BLaER1 (cell line): ENCODE data around the gene INSRR.

Experiments
- H3K27ac ChIP-seq: shearing (Covaris generic); formaldehyde crosslinking; 2 replicates; pipeline ENCODE4 v1.8.1; 2022
- H3K27me3 ChIP-seq: shearing (Covaris generic); formaldehyde crosslinking; 2 replicates; pipeline ENCODE4 v1.8.1; 2022
- H3K36me3 ChIP-seq: shearing (Covaris generic); formaldehyde crosslinking; 2 replicates; pipeline ENCODE4 v1.8.1; 2022
- H3K4me1 ChIP-seq: shearing (Covaris generic); formaldehyde crosslinking; 2 replicates; pipeline ENCODE4 v1.8.1; 2022
- H3K4me2 ChIP-seq: shearing (Covaris generic); formaldehyde crosslinking; 2 replicates; pipeline ENCODE4 v1.8.1; 2022
- H3K4me3 ChIP-seq: shearing (Covaris generic); formaldehyde crosslinking; 2 replicates; pipeline ENCODE4 v1.8.1; 2022
- H3K9ac ChIP-seq: shearing (Covaris generic); formaldehyde crosslinking; 2 replicates; pipeline ENCODE4 v1.8.1; 2022
- H3K9me3 ChIP-seq: shearing (Covaris generic); formaldehyde crosslinking; 2 replicates; pipeline ENCODE4 v1.8.1; 2022
- H4K20me1 ChIP-seq: shearing (Covaris generic); formaldehyde crosslinking; 2 replicates; pipeline ENCODE4 v1.8.1; 2022
- Cebpa-rat ChIP-seq: shearing (Covaris generic); IDR thresholded peaks from 2 replicates; pipeline ENCODE4 v1.8.1; 2022

INSRR gene

DNA sequence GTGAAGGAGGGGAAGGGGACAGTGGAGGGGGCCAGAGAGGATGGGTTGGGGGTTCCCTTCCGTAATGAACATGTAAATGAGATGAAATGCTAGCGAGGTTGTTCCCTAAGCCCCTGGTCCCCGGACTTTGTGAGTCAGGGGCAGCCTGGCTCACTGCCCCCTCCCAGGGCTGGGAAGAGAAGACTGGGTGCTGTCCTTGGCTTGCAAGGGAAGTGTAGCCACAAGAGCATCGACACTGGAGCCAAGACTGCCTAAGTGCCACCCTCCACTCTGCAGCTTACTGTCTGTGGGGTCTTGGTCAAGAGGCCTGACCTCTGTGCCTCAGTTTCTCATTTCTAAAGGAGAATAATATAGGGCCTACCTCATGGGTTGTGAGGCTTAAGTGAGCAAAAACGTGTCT, 35.1 kb upstream of the INSRR start:
- Histone ChIP-seq H3K9ac (0 out of 2 replicates have a peak overlapping the region, but pooled peaks have one; percentile 7), H3K4me3 (peak overlapping the region; percentile 57; the same call in 1 of the 2 replicates), H3K4me2 (peak overlapping the region; percentile 74), H4K20me1 (no peaks in the 10 kb centered on the region), H3K27ac (no peak overlapping the region), H3K36me3 (no peaks in the 10 kb centered on the region), H3K9me3 (no peaks in the 10 kb centered on the region), H3K27me3 (peaks cover 66% of the 10 kb centered on the region), H3K4me1 (peaks cover 70% of the 10 kb centered on the region)
- TF ChIP-seq Cebpa-rat, result no peak

DNA sequence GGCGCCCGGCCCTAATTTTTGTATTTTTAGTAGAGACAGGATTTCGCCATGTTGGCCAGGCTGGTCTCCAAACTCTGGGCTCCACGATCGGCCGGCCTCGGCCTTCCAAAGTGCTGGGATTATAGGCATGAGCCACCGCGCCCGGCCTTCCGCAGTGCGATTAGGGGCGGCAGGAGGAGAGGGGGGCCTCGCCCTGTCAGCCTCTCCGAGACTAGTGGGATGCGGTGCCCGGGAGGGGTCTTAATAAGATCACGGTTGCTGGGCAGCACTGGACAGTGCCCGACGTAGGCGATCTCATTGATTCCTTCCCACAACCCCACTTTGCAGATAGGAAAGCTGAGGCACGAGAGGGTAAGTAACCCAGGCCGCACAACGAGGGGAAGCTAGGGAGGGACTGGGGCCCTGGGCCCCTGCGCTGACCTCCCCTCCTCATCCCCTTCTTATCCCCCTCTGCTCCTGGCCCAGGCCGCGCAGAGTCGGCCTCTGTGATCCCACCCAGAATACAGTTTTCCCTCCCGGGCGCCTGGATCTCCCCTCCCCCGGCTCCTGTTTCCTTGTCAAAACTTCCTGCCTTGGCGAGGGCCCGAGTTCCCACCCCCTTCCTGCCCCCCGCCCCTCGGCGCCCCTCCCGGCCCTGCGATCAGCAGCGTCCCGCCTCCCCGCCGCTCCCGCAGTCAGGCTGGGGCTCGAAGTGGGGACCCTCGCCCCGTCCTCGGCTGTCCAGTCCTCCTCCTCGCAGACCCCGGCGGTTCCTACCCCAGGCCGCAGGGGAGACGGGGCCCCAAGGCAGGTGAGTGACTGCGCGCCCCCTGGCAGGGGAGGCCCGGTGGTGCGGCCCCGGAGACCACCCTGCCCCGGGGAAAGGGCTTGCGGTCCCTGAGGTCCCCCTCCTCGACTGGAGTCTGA, 34.4 kb upstream of the INSRR start, which contains the start of gene PEAR1:
PEAR1 (plus strand) TSS at position 671 of the 906 bp plus-strand sequence. CDS start 10,209 bp downstream, outside the sequence.
- no peaks in the 10 kb centered on the region for H4K20me1 ChIP-seq
- H3K4me3 ChIP-seq, result peak within 1 kb of the TSS; percentile 57; the same call in 1 of the 2 replicates
- no peaks in the 10 kb centered on the region for H3K9me3 ChIP-seq
- no peak within 1 kb of the TSS for H3K27ac ChIP-seq
- H3K36me3 ChIP-seq, result no peaks in the 10 kb centered on the region
- 0 out of 2 replicates have a peak within 1 kb of the TSS, but pooled peaks have one; percentile 7 for H3K9ac ChIP-seq
- H3K4me2 ChIP-seq, result peak within 1 kb of the TSS; percentile 74
- H3K4me1 ChIP-seq, result peaks cover 66% of the 10 kb centered on the region
- H3K27me3 ChIP-seq, result peaks cover 59% of the 10 kb centered on the region
- TF ChIP-seq Cebpa-rat, result no peak

GRCh38 chr1:156892190-156893047, 33.5 kb upstream of the INSRR start:
- no peak overlapping the region for H3K4me3 ChIP-seq
- H3K4me2 ChIP-seq, result peak overlapping the region; percentile 74
- H3K4me1 ChIP-seq, result peaks cover 66% of the 10 kb centered on the region
- no peaks in the 10 kb centered on the region for H3K9me3 ChIP-seq
- no peak overlapping the region for H3K9ac ChIP-seq
- H3K27me3 ChIP-seq, result peaks cover 50% of the 10 kb centered on the region
- H4K20me1 ChIP-seq, result no peaks in the 10 kb centered on the region
- H3K36me3 ChIP-seq, result no peaks in the 10 kb centered on the region
- TF ChIP-seq Cebpa-rat, result no peak
- H3K27ac ChIP-seq, result no peak overlapping the region

GRCh38 chr1:156889802-156890580, 31.1 kb upstream of the INSRR start:
- H3K9ac ChIP-seq, result no peak overlapping the region
- H3K4me1 ChIP-seq, result peaks cover 59% of the 10 kb centered on the region
- no peak overlapping the region for H3K4me3 ChIP-seq
- H3K9me3 ChIP-seq, result no peaks in the 10 kb centered on the region
- H4K20me1 ChIP-seq, result no peaks in the 10 kb centered on the region
- no peaks in the 10 kb centered on the region for H3K36me3 ChIP-seq
- no peak overlapping the region for H3K27ac ChIP-seq
- peak overlapping the region; percentile 63 for H3K4me2 ChIP-seq
- no peak for TF ChIP-seq Cebpa-rat
- peaks cover 35% of the 10 kb centered on the region for H3K27me3 ChIP-seq

DNA sequence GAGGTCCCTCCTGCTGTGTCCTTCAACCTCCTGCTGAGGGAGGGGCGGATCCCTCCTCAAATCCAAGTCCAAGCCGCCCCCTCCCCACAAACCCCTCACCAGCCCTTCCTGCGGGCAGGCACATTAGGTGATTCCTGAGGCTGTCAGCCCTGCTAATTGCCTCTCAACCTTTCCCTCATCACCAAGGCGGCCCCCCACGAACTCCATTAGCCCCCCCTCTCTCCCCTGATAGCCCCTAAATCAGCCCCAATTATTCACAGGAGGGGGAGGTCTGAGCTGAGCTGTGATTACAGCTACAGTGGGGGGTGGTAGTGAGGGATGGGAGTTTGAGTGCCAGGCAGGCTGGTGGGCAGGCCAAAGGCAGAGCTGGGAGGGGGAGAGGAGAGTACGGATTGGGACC, 28.8 kb upstream of the INSRR start:
- H4K20me1 ChIP-seq, result no peaks in the 10 kb centered on the region
- peak overlapping the region; percentile 14; the same call in 1 of the 2 replicates for H3K4me2 ChIP-seq
- no peak overlapping the region for H3K4me3 ChIP-seq
- no peaks in the 10 kb centered on the region for H3K9me3 ChIP-seq
- H3K36me3 ChIP-seq, result no peaks in the 10 kb centered on the region
- H3K27me3 ChIP-seq, result peaks cover 12% of the 10 kb centered on the region
- peaks cover 48% of the 10 kb centered on the region for H3K4me1 ChIP-seq
- H3K9ac ChIP-seq, result no peak overlapping the region
- no peak overlapping the region for H3K27ac ChIP-seq
- TF ChIP-seq Cebpa-rat, result no peak

DNA sequence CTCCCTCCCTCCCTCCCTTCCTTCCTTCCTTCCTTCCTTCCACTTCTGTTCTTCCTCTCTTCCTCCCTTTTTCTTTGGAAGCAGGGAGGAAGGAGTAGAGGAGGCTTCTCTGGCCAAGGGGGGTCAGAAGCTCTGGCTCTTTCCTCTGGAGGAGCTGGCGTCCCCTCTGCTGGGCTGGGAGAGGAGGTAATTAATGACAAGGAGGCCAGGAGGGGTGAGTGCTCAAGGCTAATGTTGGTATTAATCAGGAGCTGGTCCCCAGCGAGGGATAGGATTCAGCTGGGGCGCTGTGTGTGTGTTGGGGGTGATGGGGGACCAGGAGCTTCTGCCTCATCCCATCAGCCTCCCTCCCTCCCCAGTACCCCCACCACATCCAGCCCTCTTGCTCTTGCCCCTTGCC, 28.4 kb upstream of the INSRR start:
- Histone ChIP-seq H3K4me2 (peak overlapping the region; percentile 14; the same call in 1 of the 2 replicates), H3K9ac (no peak overlapping the region), H3K27me3 (peaks cover 8% of the 10 kb centered on the region), H3K9me3 (no peaks in the 10 kb centered on the region), H4K20me1 (no peaks in the 10 kb centered on the region), H3K4me1 (peaks cover 44% of the 10 kb centered on the region), H3K36me3 (no peaks in the 10 kb centered on the region), H3K4me3 (no peak overlapping the region), H3K27ac (no peak overlapping the region)
- no peak for TF ChIP-seq Cebpa-rat

DNA sequence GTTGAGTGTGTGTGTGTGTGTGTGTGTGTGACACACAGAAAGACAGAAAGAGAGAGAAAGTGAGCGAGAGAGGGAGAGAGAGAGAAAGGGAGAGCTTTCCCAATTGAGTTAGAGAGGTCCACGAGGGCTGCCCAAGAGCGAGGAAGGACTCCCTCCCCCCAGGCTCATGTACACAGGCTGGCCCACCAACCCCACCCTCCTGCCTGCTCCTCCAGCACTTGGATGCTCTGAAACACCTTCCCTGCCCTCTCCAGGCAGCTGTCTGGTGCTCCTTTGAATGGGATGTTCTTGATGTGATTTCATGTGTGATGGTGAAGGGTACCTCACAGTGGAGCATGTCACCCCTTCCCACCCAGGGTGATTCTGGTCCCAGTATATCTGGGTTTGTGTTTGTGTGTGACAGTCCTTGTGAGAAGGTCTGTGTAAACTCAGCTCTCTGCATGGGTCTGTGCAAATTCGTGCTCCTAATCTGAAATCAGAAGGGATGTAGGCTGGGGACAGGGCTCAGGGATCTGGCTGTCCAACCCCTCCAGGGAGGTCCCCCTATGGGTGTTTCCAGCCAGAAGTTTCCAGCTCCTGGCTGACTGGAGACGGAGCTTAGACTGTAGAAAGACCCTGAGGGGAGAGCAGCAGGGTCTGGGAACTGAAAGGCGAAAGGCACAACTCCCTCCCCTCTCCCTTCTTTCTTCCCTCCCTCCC, 27.8 kb upstream of the INSRR start:
- H3K4me3 ChIP-seq, result no peak overlapping the region
- peaks cover 2% of the 10 kb centered on the region; the same call in 1 of the 2 replicates for H3K27me3 ChIP-seq
- H4K20me1 ChIP-seq, result no peaks in the 10 kb centered on the region
- no peaks in the 10 kb centered on the region for H3K9me3 ChIP-seq
- no peak overlapping the region for H3K27ac ChIP-seq
- peaks cover 44% of the 10 kb centered on the region for H3K4me1 ChIP-seq
- no peak overlapping the region for H3K9ac ChIP-seq
- H3K36me3 ChIP-seq, result no peaks in the 10 kb centered on the region
- TF ChIP-seq Cebpa-rat, result no peak
- peak overlapping the region; percentile 44 for H3K4me2 ChIP-seq

DNA sequence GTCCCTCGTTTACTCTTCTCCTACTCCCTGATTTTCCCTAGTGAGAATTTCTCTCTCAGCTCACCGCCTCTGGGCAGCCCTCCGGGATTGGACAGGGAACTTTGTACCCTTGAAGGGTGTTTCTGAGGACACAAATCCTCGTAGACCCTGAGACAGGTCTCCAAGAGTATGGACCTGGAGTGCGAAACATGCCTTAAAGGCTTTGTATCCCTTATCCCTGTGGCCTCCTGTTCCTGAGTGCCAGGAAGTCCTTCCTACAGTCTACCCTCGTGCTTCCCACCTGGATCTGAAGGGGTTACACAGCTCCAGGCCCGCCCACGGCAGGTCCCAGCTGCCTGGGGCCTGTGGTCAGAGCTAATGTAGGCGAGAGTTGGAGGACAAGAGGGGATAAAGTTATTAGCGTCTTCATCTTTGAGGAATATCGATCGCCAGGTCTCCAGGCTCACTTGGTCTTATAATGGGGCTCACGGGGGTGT, 27.0 kb upstream of the INSRR start:
- H3K27ac ChIP-seq, result no peak overlapping the region
- no peak for TF ChIP-seq Cebpa-rat
- H3K4me3 ChIP-seq, result no peak overlapping the region
- no peaks in the 10 kb centered on the region for H3K27me3 ChIP-seq
- no peak overlapping the region for H3K9ac ChIP-seq
- no peak overlapping the region for H3K4me2 ChIP-seq
- no peaks in the 10 kb centered on the region for H3K36me3 ChIP-seq
- no peaks in the 10 kb centered on the region for H3K9me3 ChIP-seq
- peaks cover 44% of the 10 kb centered on the region for H3K4me1 ChIP-seq
- no peaks in the 10 kb centered on the region for H4K20me1 ChIP-seq
